ENCODE data around the gene TEX53.

DNA sequence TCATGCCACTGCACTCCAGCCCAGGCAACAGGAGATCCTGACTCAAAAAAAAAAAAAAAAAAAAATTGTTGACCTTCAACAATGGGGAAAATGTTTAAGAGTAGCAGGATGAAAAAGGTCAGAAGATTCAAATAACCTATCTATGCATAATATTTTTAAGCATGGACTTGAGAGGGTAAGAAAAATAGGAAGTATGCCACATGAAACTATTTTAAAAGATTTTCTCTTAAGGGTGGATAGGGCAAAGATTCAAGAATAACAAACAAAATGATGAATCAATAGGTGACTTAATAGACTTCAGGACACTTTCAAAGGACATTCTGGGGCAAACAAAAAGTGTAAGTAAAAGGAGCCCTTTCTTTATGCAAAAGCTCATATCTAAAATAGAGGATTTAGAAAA lies 21.2 kb upstream of the TEX53 start:
- no peak for TF ChIP-seq POLR2A (IDR thresholded peaks at IDR 0.05)
- TF ChIP-seq, protein P1, sequence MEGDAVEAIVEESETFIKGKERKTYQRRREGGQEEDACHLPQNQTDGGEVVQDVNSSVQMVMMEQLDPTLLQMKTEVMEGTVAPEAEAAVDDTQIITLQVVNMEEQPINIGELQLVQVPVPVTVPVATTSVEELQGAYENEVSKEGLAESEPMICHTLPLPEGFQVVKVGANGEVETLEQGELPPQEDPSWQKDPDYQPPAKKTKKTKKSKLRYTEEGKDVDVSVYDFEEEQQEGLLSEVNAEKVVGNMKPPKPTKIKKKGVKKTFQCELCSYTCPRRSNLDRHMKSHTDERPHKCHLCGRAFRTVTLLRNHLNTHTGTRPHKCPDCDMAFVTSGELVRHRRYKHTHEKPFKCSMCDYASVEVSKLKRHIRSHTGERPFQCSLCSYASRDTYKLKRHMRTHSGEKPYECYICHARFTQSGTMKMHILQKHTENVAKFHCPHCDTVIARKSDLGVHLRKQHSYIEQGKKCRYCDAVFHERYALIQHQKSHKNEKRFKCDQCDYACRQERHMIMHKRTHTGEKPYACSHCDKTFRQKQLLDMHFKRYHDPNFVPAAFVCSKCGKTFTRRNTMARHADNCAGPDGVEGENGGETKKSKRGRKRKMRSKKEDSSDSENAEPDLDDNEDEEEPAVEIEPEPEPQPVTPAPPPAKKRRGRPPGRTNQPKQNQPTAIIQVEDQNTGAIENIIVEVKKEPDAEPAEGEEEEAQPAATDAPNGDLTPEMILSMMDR (IDR thresholded peaks at IDR 0.05), result no peak
